ENCODE results near the gene CHCT1. TPM values are rescaled to one million over a fixed set of nuclear protein-coding genes. Genes with fewer than 3 reads are reported as not detected.

Gene CHCT1
- total RNA-seq, 4 donors from 2014 or later = not detected

DNA sequence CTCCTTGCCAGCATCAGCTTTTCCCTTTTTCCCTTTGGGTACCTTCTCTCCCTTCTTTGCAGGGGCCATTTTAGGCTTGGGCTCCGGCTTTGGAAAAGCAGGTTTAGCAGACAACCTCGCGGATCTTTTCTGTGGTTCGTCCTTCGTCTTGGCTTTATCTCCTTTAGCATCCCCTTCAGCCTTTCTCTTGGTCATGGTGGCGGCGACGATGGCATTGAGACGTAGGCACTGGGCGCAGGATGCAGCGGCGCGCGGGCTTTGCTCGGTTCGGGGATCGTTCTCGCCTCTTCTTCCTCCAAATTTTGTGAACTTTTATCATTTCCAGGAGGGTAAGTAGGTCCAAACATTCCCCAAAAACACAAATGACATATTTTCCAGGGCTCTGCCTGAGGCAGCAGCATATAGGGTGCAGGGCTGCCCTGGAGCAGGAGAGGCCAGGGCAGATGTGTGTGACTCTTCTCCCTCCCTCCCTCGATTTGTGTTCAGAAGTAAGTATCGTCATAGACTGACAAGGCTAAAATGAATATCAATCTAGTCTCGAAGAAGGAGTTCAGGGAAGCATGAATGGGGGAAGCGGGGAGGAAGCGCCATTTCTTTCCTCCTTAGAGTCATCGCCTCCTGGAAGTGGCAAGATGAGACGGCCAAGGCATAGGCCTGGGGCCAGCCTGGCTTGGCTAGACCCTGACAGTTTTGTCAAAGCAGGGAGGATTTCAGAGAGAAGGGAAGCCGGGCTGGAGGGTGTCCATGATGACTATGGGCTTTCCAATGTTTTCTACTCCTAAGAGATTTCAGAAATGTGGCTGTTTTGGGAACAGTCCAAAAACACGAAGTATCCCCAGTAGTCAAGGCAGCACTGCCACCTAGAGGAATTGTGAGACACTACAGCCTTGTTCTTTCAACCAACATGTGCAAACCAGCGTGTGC is 13.2 kb downstream of the CHCT1 start:
- H3K4me3 ChIP-seq (ENCODE audit: low read depth, poor library complexity, severe bottlenecking) = no peak overlapping the region
- 67 to 68% methylated on average over 28 of the region's 28 CpGs for WGBS, 2 donors
- TF ChIP-seq, protein P1, sequence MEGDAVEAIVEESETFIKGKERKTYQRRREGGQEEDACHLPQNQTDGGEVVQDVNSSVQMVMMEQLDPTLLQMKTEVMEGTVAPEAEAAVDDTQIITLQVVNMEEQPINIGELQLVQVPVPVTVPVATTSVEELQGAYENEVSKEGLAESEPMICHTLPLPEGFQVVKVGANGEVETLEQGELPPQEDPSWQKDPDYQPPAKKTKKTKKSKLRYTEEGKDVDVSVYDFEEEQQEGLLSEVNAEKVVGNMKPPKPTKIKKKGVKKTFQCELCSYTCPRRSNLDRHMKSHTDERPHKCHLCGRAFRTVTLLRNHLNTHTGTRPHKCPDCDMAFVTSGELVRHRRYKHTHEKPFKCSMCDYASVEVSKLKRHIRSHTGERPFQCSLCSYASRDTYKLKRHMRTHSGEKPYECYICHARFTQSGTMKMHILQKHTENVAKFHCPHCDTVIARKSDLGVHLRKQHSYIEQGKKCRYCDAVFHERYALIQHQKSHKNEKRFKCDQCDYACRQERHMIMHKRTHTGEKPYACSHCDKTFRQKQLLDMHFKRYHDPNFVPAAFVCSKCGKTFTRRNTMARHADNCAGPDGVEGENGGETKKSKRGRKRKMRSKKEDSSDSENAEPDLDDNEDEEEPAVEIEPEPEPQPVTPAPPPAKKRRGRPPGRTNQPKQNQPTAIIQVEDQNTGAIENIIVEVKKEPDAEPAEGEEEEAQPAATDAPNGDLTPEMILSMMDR (IDR thresholded peaks at IDR 0.05) = peak in 1 of 3 donors; percentile 85
- no peak for TF ChIP-seq POLR2A (IDR thresholded peaks at IDR 0.05)
- peak; percentile 81 to 88 for DNase-seq (ENCODE audit: low spot score in 2 of 2)
- intact Hi-C loops (cut with DNase I; ENCODE audit: low total_unique reads) = no loop called here

DNA sequence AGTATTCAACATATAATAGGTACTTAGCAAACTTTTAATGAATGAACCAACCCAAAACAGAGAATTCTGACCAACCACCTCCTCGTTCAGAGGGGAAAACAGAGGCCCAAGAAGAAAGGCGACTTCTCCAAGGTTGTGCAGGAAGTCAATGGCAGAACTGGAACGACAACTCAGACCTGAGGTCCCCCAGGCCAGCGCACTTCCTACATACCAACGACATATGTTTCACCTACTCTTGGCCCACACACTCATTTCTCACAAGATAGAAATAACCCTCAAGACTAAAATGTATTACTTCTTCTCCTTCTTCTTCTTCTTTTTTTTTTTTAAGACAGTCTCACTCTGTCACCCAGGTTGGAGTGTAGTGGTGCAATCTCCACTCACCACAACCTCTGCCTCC is 14.4 kb downstream of the CHCT1 start:
- DNase-seq (ENCODE audit: low spot score in 2 of 2) = peak in 1 of 2 donors; percentile 34
- intact Hi-C loops (cut with DNase I; ENCODE audit: low total_unique reads) = no loop called here
- H3K4me3 ChIP-seq (ENCODE audit: low read depth, poor library complexity, severe bottlenecking) = no peak overlapping the region
- WGBS, 2 donors = 48 to 50% methylated on average over 5 of the region's 5 CpGs
- TF ChIP-seq, protein P1 (IDR thresholded peaks at IDR 0.05) = no peak
- TF ChIP-seq POLR2A (IDR thresholded peaks at IDR 0.05) = no peak

DNA sequence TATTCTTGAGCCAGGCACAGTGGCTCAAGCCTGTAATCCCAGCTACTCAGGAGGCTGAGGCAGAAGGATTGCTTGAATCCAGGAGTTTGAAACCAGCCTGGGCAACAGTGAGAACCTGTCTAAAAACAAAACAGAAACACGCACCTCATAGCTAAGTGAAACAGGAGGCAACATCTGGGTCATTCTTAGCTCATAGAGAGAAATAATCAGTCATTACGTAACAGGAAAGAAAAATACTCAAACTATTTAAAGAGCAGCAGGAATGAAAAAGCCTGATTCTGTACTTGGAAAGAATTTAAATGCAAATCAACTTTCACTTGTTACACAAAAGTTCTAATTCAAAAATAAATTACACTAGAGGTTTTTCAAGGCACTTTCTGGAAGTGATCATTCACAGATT is 17.2 kb downstream of the CHCT1 start:
- no peak for DNase-seq (ENCODE audit: low spot score in 2 of 2)
- intact Hi-C loops (cut with DNase I; ENCODE audit: low total_unique reads) = no loop called here
- 25% methylated on average over 2 of the region's 2 CpGs for WGBS, 2 donors
- H3K4me3 ChIP-seq (ENCODE audit: low read depth, poor library complexity, severe bottlenecking) = no peak overlapping the region
- no peak for TF ChIP-seq POLR2A (IDR thresholded peaks at IDR 0.05)
- TF ChIP-seq, protein P1 (IDR thresholded peaks at IDR 0.05) = no peak

DNA sequence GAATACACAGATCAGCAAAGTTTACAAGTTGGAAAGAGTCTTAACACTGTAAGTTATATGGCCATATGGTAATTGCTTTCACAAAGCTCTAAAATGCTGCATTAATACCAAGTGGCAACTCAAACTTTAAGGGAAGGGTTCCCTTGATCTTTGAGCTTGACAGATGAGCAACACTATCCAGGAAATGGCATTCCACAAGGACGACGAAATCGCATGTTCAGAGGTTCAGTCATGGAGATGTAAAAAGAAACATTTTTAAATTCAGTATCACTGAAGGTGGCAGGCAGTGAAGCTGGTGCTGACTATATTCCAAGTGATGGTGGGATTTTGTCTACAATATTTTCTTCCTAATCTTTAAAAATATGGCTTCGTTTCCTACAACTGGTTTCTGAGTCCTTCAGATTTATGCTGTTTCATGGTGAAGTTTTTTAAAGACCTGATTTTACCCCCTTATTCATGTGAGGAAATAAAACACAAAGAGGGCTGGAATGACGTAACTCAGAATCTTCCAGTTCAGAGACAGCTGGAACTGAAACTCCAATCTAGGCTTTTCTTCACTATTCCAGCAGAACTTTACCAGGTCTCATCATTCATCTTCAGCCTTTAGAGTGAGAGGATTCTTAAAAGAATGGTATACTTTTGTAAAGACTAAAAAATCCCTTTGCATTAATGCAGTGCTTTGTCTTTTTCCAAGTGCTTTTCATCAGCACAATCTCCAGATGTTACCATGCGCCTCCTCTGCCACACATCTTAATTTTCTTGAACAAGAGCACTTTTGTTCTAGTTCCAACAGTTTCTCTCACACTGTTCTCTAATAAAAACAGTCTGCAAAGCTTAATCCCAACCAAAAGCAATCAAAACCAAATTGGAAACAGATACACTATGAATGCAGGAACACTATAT is 20.2 kb downstream of the CHCT1 start:
- 51 to 53% methylated on average over 6 of the region's 6 CpGs for WGBS, 2 donors
- TF ChIP-seq, protein P1 (IDR thresholded peaks at IDR 0.05) = no peak
- no peak for TF ChIP-seq POLR2A (IDR thresholded peaks at IDR 0.05)
- intact Hi-C loops (cut with DNase I; ENCODE audit: low total_unique reads) = no loop called here
- H3K4me3 ChIP-seq (ENCODE audit: low read depth, poor library complexity, severe bottlenecking) = no peak overlapping the region
- DNase-seq (ENCODE audit: low spot score in 2 of 2) = no peak

DNA sequence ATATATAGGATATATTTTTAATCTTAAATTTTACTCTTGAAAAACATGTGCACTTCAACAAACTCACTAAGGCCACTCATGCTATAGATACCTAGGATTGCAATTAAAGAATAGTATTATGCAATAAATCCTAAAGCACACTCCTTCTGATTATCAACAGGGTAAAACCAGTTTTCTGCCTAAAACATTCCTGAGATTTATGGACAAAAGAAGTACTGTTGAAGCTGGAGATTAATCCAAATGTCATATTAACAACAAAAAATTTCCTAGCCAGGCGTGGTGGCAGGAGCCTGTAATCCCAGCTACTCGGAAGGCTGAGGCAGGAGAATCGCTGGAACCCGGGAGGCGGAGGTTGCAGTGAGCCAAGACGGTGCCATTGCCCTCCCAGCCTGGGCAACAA is 21.4 kb downstream of the CHCT1 start:
- TF ChIP-seq POLR2A (IDR thresholded peaks at IDR 0.05) = no peak
- TF ChIP-seq, protein P1 (IDR thresholded peaks at IDR 0.05) = no peak
- no peak for DNase-seq (ENCODE audit: low spot score in 2 of 2)
- no peak overlapping the region for H3K4me3 ChIP-seq (ENCODE audit: low read depth, poor library complexity, severe bottlenecking)
- intact Hi-C loops (cut with DNase I; ENCODE audit: low total_unique reads) = no loop called here
- WGBS, 2 donors = 23 to 39% methylated on average over 6 of the region's 6 CpGs

All from lower leg skin (tissue), 4 donors.